ENCODE results near the gene STK38L. TPM values are rescaled to one million over a fixed set of nuclear protein-coding genes. Genes with fewer than 3 reads are reported as not detected.

The STK38L gene
- total RNA-seq, 1 experiment from 2014 or later, result 65.1 TPM

GRCh38 chr12:27276275-27276674, 32.2 kb downstream of the STK38L start:
- no peak for DNase-seq (ENCODE audit: low read depth)

GRCh38 chr12:27277846-27278260, 33.8 kb downstream of the STK38L start:
- peak; percentile 74 for DNase-seq (ENCODE audit: low read depth)

GRCh38 chr12:27279826-27280225, 35.7 kb downstream of the STK38L start:
- DNase-seq (ENCODE audit: low read depth), result no peak

GRCh38 chr12:27280412-27280811, 36.3 kb downstream of the STK38L start:
- DNase-seq (ENCODE audit: low read depth), result no peak

GRCh38 chr12:27282754-27283153, 38.7 kb downstream of the STK38L start:
- DNase-seq (ENCODE audit: low read depth), result no peak

- no peak for DNase-seq (ENCODE audit: low read depth)
These were observed 39.9 kb downstream of the STK38L start for GRCh38 chr12:27284021-27284420.

- DNase-seq (ENCODE audit: low read depth), result peak; percentile 79
These were observed 40.7 kb downstream of the STK38L start for GRCh38 chr12:27284751-27285150.

- peak; percentile 57 for DNase-seq (ENCODE audit: low read depth)
These were observed 41.3 kb downstream of the STK38L start for GRCh38 chr12:27285403-27285802.

- no peak for DNase-seq (ENCODE audit: low read depth)
These were observed 45.3 kb downstream of the STK38L start for GRCh38 chr12:27289414-27289813.

GRCh38 chr12:27290501-27291168, 46.5 kb downstream of the STK38L start:
- no peak for DNase-seq (ENCODE audit: low read depth)

GRCh38 chr12:27291862-27292261, 47.8 kb downstream of the STK38L start:
- no peak for DNase-seq (ENCODE audit: low read depth)

- DNase-seq (ENCODE audit: low read depth), result peak; percentile 30
These were observed 48.6 kb downstream of the STK38L start for GRCh38 chr12:27292718-27293117.

- DNase-seq (ENCODE audit: low read depth), result peak; percentile 15
These were observed 49.4 kb downstream of the STK38L start for GRCh38 chr12:27293463-27293862.

- DNase-seq (ENCODE audit: low read depth), result no peak
These were observed 52.6 kb downstream of the STK38L start for GRCh38 chr12:27296674-27297073.

GRCh38 chr12:27297566-27297965, 53.5 kb downstream of the STK38L start:
- DNase-seq (ENCODE audit: low read depth), result no peak

GRCh38 chr12:27299102-27299501, 55.0 kb downstream of the STK38L start:
- DNase-seq (ENCODE audit: low read depth), result no peak

GRCh38 chr12:27300226-27300625, 56.1 kb downstream of the STK38L start:
- DNase-seq (ENCODE audit: low read depth), result no peak

- DNase-seq (ENCODE audit: low read depth), result no peak
These were observed 59.3 kb downstream of the STK38L start for GRCh38 chr12:27303139-27304111.

- no peak for DNase-seq (ENCODE audit: low read depth)
These were observed 60.8 kb downstream of the STK38L start for GRCh38 chr12:27304856-27305255.

GRCh38 chr12:27305673-27306456, 61.8 kb downstream of the STK38L start:
- DNase-seq (ENCODE audit: low read depth), result no peak

- no peak for DNase-seq (ENCODE audit: low read depth)
These were observed 65.4 kb downstream of the STK38L start for GRCh38 chr12:27309293-27309994.

GRCh38 chr12:27309995-27310315, 65.9 kb downstream of the STK38L start:
- no peak for DNase-seq (ENCODE audit: low read depth)
